Hepatocyte (in vitro differentiated cells): Measurements from ENCODE around the gene METAP2.

Experiments used
- EZH2 ChIP-seq: fragments of 200-600 bp; sonication (generic); IDR thresholded peaks from 2 replicates; pipeline ENCODE4 v1.6.1; 2016; ENCODE audit warnings: antibody characterized with exemption, mild to moderate bottlenecking, borderline replicate concordance
- TF ChIP-seq, protein P1 (sequence below): fragments of 200-600 bp; sonication (generic); IDR thresholded peaks from 2 replicates; pipeline ENCODE4 v1.5.1; 2016; ENCODE audit warnings: antibody characterized with exemption, mild to moderate bottlenecking; ENCODE audit not compliant: poor library complexity

DNA sequence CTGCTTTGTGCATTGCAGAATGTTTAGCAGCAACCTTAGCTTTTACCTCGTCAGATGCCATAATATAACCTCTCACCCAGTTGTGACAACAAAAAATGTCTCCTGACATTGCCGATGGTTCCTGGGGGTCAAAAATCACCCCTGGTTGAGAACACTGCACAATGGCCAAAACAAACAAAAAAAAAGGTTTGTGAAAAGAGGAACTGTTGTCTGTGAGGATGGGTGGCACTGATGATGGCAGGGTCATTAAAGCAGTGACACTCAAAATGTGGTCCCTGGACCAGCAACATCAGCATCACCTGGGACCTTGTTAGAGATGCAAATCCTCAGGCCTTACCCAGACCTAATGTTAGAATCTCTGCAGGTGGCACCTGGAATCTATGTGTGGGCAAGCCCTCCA is 36.4 kb upstream of the METAP2 start:
- TF ChIP-seq, protein P1, sequence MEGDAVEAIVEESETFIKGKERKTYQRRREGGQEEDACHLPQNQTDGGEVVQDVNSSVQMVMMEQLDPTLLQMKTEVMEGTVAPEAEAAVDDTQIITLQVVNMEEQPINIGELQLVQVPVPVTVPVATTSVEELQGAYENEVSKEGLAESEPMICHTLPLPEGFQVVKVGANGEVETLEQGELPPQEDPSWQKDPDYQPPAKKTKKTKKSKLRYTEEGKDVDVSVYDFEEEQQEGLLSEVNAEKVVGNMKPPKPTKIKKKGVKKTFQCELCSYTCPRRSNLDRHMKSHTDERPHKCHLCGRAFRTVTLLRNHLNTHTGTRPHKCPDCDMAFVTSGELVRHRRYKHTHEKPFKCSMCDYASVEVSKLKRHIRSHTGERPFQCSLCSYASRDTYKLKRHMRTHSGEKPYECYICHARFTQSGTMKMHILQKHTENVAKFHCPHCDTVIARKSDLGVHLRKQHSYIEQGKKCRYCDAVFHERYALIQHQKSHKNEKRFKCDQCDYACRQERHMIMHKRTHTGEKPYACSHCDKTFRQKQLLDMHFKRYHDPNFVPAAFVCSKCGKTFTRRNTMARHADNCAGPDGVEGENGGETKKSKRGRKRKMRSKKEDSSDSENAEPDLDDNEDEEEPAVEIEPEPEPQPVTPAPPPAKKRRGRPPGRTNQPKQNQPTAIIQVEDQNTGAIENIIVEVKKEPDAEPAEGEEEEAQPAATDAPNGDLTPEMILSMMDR: no peak
- TF ChIP-seq EZH2: no peak
